Nephron (organoid): ENCODE measurements around the gene RHNO1.
A peak's percentile ranks its signal among the peaks of the same experiment; 100 is the strongest.

Experiments
- H3K27ac Mint-ChIP-seq, 3 experiments: 2 replicates each; pipeline ENCODE4 v1.8.0; 2020; ENCODE audit warnings: mixed read lengths in 3 of 3, mild to moderate bottlenecking in 2 of 3, moderate library complexity in 1 of 3
- H3K27me3 Mint-ChIP-seq: 2 replicates; pipeline ENCODE4 v1.8.0; 2021; ENCODE audit warnings: low read depth, mild to moderate bottlenecking, moderate library complexity, mixed read lengths
- H3K36me3 Mint-ChIP-seq: 2 replicates; pipeline ENCODE4 v1.8.0; 2020; ENCODE audit warnings: low read depth, mixed read lengths
- H3K4me1 Mint-ChIP-seq: 2 replicates; pipeline ENCODE4 v1.8.0; 2020; ENCODE audit warnings: mixed read lengths
- H3K4me3 Mint-ChIP-seq, 3 experiments: 2 replicates each; pipeline ENCODE4 v1.8.0; 2020; ENCODE audit warnings: mild to moderate bottlenecking in 3 of 3, mixed read lengths in 3 of 3, moderate library complexity in 2 of 3
- H3K9me3 Mint-ChIP-seq: 2 replicates; pipeline ENCODE4 v1.8.0; 2020; ENCODE audit warnings: mixed read lengths
- TF ChIP-seq, protein P1 (sequence below), 3 experiments: fragments of 200-600 bp; sonication (generic); IDR thresholded peaks; one replicate each; pipeline ENCODE4 v1.5.0; 2021; ENCODE audit warnings: antibody characterized with exemption in 3 of 3; ENCODE audit not compliant: unreplicated experiment in 3 of 3

The RHNO1 gene

DNA sequence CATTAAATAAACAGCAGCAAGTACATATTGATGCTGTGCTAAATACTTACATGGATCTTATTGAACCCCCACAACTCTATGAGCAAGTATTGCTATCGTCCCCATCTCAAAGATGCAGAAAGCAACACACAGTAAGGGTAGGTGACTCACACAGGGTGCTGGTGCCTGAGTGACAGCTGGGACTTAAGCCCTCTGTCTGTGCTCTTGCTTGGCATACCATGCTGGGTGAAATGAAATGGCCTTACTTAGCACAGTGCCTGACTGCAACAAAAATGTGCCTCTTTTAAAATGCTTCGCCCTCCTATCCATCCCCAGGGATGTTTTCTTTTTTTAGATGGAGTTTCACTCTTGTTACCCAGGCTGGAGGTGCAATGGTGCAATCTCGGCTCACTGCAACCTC is 21.0 kb upstream of the RHNO1 start:
- no peaks in the 10 kb centered on the region for H3K9me3 Mint-ChIP-seq
- no peak overlapping the region for H3K27ac Mint-ChIP-seq
- peaks cover 5% of the 10 kb centered on the region for H3K27me3 Mint-ChIP-seq
- peaks cover 16% of the 10 kb centered on the region for H3K36me3 Mint-ChIP-seq
- TF ChIP-seq, protein P1, sequence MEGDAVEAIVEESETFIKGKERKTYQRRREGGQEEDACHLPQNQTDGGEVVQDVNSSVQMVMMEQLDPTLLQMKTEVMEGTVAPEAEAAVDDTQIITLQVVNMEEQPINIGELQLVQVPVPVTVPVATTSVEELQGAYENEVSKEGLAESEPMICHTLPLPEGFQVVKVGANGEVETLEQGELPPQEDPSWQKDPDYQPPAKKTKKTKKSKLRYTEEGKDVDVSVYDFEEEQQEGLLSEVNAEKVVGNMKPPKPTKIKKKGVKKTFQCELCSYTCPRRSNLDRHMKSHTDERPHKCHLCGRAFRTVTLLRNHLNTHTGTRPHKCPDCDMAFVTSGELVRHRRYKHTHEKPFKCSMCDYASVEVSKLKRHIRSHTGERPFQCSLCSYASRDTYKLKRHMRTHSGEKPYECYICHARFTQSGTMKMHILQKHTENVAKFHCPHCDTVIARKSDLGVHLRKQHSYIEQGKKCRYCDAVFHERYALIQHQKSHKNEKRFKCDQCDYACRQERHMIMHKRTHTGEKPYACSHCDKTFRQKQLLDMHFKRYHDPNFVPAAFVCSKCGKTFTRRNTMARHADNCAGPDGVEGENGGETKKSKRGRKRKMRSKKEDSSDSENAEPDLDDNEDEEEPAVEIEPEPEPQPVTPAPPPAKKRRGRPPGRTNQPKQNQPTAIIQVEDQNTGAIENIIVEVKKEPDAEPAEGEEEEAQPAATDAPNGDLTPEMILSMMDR (IDR thresholded peaks at IDR 0.05; ENCODE audit: unreplicated experiment in 3 of 3), result no peak
- H3K4me1 Mint-ChIP-seq, result peaks cover 15% of the 10 kb centered on the region
- no peak overlapping the region for H3K4me3 Mint-ChIP-seq

DNA sequence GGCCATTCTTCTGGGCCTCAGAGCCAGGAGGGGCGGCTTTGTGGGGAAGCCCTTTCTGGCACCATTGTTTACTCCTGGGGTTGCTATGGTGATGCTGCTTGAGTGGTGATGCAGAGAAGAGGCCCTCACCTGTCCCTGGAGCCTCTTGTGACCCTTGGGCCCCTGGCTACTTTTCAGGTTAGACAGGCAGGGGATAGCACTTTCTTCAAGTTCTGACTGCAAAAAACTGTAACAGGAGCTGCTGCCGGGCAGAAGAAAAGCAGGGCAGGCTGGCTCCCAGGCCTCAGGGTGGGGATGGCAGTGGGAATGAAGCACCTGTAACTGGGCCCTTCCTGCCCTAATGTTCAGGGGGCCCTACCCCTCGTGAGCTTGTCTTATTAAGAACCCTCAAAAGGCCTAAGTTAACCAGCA is 20.0 kb upstream of the RHNO1 start, which contains the start of gene TEX52:
TSS of gene TEX52 (minus strand) at position 19 of the 411 bp plus-strand sequence. CDS start at position 6, 13 bp downstream.
- H3K27me3 Mint-ChIP-seq, result peaks cover 5% of the 10 kb centered on the region
- no peak within 1 kb of the TSS for H3K4me3 Mint-ChIP-seq
- H3K4me1 Mint-ChIP-seq, result peaks cover 15% of the 10 kb centered on the region
- H3K36me3 Mint-ChIP-seq, result peaks cover 21% of the 10 kb centered on the region
- TF ChIP-seq, protein P1 (IDR thresholded peaks at IDR 0.05; ENCODE audit: unreplicated experiment in 3 of 3), result no peak
- no peaks in the 10 kb centered on the region for H3K9me3 Mint-ChIP-seq
- H3K27ac Mint-ChIP-seq, result peak within 1 kb of the TSS in 1 of 3 experiments; percentile 66

DNA sequence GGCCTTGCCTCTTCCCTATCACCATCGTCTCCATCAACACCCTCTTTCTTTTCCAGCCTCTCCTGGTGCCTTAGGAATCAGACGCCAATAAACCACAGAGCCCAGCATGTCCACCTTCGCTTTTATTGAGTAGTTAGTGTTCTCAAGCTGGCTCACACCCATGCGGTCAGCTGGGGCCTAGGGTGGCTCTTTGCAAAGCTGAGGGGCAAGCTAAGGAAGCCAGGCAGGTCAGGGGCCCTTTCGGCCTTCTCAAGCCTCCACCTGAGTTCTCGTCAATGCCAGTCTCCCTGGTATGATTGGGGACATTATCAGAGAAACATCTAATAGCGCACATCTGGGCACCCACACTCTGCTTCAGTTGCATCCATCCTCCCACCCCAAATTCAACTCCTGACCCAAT is 19.4 kb upstream of the RHNO1 start:
- H3K27ac Mint-ChIP-seq, result no peak overlapping the region
- H3K9me3 Mint-ChIP-seq, result no peaks in the 10 kb centered on the region
- TF ChIP-seq, protein P1 (IDR thresholded peaks at IDR 0.05; ENCODE audit: unreplicated experiment in 3 of 3), result no peak
- no peak overlapping the region for H3K4me3 Mint-ChIP-seq
- H3K27me3 Mint-ChIP-seq, result peaks cover 5% of the 10 kb centered on the region
- peaks cover 15% of the 10 kb centered on the region for H3K4me1 Mint-ChIP-seq
- H3K36me3 Mint-ChIP-seq, result peaks cover 24% of the 10 kb centered on the region

- Mint-ChIP-seq H3K4me3 (no peak overlapping the region), H3K27ac (peak overlapping the region in 2 of 3 experiments; percentile 34 to 67), H3K4me1 (peaks cover 15% of the 10 kb centered on the region), H3K36me3 (peaks cover 30% of the 10 kb centered on the region), H3K9me3 (no peaks in the 10 kb centered on the region), H3K27me3 (peaks cover 5% of the 10 kb centered on the region)
- TF ChIP-seq, protein P1 (IDR thresholded peaks at IDR 0.05; ENCODE audit: unreplicated experiment in 3 of 3), result no peak
Measured at GRCh38 chr12:2858334-2858733, 18.7 kb upstream of the RHNO1 start.

DNA sequence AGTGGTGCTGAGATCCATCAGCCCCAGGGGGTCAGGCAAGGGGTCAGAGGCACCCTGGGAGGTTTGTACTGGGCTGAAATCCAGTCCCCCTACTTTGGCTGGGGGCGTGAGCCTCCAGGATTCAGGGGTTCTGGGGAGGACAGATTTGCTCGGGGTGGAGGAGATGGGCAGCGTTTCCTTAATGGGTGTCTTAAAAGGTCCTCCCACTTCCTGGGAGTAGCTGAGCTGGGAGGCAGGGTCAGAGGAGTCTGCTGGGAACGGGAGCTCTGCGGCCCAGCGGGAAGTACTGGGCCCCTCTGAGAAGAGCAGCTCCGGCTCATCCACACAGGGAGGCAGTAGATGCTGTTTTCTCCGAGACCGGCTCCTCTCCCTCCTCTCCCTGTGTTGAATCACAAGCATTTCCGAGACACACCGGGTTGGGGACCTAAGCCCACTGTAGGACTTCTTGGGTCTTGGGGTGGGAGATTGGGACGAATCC is 18.0 kb upstream of the RHNO1 start:
- Mint-ChIP-seq H3K9me3 (no peaks in the 10 kb centered on the region), H3K27ac (peak overlapping the region in 2 of 3 experiments; percentile 34 to 67), H3K27me3 (peaks cover 4% of the 10 kb centered on the region), H3K4me3 (no peak overlapping the region), H3K4me1 (peaks cover 11% of the 10 kb centered on the region), H3K36me3 (peaks cover 34% of the 10 kb centered on the region)
- TF ChIP-seq, protein P1 (IDR thresholded peaks at IDR 0.05; ENCODE audit: unreplicated experiment in 3 of 3), result no peak

DNA sequence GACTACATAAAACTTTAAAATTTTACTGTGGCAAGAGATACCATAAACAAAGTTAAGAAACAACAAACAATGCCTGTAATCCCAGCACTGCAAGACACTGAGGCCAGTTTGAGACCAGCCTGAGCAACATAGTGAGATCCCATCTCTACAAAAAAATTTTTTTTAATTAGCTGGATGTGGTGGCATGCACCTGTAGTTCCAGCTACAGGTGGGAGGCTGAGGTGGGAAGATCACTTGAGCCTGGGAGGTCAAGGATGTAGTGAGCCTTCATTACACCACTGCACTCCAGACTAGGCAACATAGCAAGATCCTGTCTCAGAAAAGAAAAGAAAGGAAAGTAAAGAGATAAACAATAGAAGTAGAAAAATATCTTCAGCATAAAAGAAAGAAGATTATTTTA is 16.9 kb upstream of the RHNO1 start:
- no peak overlapping the region for H3K27ac Mint-ChIP-seq
- TF ChIP-seq, protein P1 (IDR thresholded peaks at IDR 0.05; ENCODE audit: unreplicated experiment in 3 of 3), result no peak
- peaks cover 43% of the 10 kb centered on the region for H3K36me3 Mint-ChIP-seq
- H3K27me3 Mint-ChIP-seq, result no peaks in the 10 kb centered on the region
- H3K4me1 Mint-ChIP-seq, result peaks cover 11% of the 10 kb centered on the region
- H3K4me3 Mint-ChIP-seq, result no peak overlapping the region
- no peaks in the 10 kb centered on the region for H3K9me3 Mint-ChIP-seq
